Measurements from ENCODE around the gene CLUH. TPM values are rescaled to one million over a fixed set of nuclear protein-coding genes. Genes with fewer than 3 reads are reported as not detected.
A peak's percentile ranks its signal among the peaks of the same experiment; 100 is the strongest.

The CLUH gene
- total RNA-seq: 10 to 100 TPM; 36.0 to 44.5 TPM
- long read RNA-seq, donor 1, partial matches to known transcripts: 21 of 25 reads
- long read RNA-seq, donor 1, other reads (novel, unspliced or antisense): 4 of 25 reads
- long read RNA-seq, donor 2, partial matches to known transcripts: 41 of 45 reads
- long read RNA-seq, donor 2, other reads (novel, unspliced or antisense): 4 of 45 reads

GRCh38 chr17:2711608-2712299 is at the start of gene CLUH:
Gene CLUH (minus strand): TSS chr17:2711764. CDS start chr17:2711661, 103 bp downstream.
- DNase-seq (ENCODE audit: low spot score): peak; percentile 99
- intact Hi-C loops (cut with DNase I): no loop called here

- intact Hi-C loops (cut with DNase I): no loop called here
- DNase-seq (ENCODE audit: low spot score): no peak
Observed at GRCh38 chr17:2758870-2759269, 47.3 kb upstream of the CLUH start.

DNA sequence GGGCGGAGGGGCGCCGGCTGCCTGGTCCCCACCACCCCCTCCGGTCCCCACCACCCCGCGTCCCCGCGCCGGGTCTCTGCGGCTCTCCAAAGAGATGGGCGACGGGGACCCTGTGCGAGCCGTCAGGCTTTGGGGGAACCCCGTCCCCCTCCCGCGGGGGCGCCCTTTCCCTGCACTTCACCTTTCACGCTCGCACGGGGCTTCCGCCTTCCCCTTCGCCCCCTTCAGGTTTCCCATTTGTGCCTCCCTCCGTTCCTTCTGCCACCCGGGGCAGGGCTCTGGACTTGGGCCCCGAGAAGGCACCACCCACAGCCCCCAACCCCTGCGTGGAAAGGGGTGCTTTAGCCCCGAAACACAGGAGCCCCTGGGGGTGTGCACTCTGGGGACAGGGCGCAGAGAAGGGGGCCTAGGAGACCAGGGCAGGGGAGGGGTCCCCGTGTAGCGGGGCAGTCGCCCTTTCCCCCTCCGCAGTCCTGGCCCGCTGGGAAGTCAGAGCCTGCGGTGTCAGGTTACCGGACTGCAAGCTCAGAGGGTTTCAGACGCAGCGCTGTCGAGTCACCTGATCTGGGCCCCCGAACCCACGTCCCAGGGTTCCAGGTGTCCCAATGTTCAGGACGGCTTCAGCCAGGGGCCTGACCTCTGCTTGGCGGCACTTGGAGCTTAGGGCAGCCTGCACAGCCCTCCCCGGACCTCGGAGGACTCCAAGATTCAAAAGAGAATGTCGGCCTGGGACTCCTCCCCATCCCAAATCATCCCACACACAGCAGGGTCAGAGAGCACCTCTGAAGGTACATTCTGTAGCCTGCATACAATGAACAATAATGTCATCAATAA is 44.5 kb upstream of the CLUH start:
- no peak for DNase-seq (ENCODE audit: low spot score)
- intact Hi-C loops (cut with DNase I): no loop called here

DNA sequence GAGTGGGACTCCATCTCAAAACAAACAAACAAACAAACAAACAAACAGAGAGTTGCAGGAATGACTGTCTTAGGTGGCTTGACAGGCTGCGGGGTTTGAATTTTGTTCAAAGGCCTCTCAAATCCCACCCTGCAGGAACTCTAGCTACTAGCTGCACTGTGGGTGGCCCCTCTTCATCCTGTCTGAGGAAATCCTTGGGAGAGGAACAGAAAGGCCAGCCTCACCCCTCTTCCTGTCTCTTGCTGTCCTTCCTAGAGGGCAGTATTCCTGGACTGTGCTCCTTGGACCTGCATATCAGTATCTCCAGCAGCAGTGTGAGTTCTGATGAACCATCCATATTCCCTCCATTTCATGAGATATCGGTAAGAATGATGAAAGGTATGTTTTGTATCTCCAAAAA is 39.9 kb upstream of the CLUH start:
- no peak for DNase-seq (ENCODE audit: low spot score)
- intact Hi-C loops (cut with DNase I): no loop called here

DNA sequence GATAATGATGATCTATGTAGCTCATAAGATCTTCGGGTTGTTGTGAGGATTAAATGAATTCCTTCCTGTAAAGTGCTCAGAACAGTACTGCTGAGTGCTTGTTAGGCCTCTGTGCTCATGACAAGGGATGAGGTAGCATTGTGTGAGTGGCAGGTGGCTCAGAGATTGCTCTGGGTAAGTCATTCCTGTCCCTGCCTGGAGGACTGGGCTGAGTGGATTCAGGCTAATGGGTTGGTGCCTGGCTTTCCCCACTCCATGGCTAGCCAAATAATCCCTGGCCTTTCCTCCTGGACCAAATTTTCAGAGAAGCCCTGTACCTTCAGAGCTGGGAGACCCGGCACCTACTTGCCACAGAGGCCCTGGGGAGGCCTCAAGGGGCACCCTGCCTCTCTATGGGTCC is 39.2 kb upstream of the CLUH start:
- no peak for DNase-seq (ENCODE audit: low spot score)
- intact Hi-C loops (cut with DNase I): no loop called here

GRCh38 chr17:2749784-2750181 is 38.2 kb upstream of the CLUH start:
- DNase-seq (ENCODE audit: low spot score): peak; percentile 91

GRCh38 chr17:2749058-2749783 is 37.7 kb upstream of the CLUH start, which contains the start of gene CCDC92B:
Gene CCDC92B (minus strand): TSS chr17:2749652. CDS start chr17:2735145, 14,507 bp downstream.
- no peak for DNase-seq (ENCODE audit: low spot score)
- intact Hi-C loops (cut with DNase I): no loop called here

More at GRCh38 chr17:2749784-2750181, 38.2 kb upstream of the CLUH start:
- intact Hi-C loops (cut with DNase I): no loop called here

DNA sequence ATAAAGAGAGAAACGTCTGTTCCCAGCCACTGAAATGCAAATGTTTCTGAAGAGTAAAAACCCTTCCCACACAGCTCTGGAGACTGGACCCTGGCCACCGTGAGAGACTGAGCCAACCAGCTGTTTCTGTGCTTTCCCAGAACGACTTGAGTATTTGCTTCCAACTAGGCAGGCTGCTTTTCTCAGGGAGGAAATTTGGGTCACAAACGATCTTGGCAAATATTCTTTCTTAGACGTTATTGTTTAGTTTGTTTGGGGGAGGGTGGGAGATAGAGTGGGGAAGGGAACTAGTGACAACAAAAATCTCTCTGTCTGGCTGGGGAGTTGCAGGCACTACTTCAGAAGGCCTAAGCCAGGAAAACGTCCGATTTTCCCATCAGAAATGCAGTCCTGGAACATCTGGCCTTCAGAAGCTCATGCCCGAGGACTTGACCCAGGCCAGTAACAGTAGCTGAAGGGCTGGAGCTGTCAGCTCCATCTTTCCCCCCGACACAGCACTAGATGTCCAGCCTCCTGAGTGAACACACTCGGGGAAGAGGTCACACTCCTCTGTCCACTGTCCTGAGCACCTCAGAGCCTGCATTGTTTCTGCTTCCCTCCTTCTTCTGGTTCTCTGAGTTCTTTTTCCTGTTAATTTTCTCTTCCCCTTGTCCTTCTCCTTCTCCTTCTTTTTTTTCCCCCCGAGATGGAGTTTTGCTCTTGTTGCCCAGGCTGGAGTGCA is 33.9 kb upstream of the CLUH start:
- intact Hi-C loops (cut with DNase I): no loop called here
- DNase-seq (ENCODE audit: low spot score): no peak

DNA sequence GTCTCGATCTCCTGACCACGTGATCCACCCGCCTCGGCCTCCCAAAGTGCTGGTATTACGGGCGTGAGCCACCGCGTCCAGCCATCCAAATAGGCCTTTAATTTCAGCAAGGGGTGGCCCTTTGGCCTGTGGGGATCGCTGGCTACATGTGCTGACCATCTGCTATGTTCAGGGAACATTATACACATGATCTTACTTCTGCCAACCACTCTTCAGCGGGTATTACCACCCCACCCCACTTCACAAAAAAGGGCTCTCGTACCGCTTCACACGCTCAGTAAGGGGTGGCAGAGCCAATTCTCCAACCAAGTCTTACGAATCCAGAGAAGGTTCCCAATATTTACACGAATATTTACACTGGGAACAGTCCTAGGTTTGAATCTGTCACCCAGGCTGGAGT is 26.1 kb upstream of the CLUH start:
- DNase-seq (ENCODE audit: low spot score): no peak
- intact Hi-C loops (cut with DNase I): no loop called here

GRCh38 chr17:2736956-2737355 is 25.4 kb upstream of the CLUH start:
- intact Hi-C loops (cut with DNase I): no loop called here
- DNase-seq (ENCODE audit: low spot score): no peak

GRCh38 chr17:2735896-2736295 is 24.3 kb upstream of the CLUH start:
- no peak for DNase-seq (ENCODE audit: low spot score)
- intact Hi-C loops (cut with DNase I): no loop called here

- no peak for DNase-seq (ENCODE audit: low spot score)
- intact Hi-C loops (cut with DNase I): no loop called here
Observed at GRCh38 chr17:2734939-2735338, 23.4 kb upstream of the CLUH start.

DNA sequence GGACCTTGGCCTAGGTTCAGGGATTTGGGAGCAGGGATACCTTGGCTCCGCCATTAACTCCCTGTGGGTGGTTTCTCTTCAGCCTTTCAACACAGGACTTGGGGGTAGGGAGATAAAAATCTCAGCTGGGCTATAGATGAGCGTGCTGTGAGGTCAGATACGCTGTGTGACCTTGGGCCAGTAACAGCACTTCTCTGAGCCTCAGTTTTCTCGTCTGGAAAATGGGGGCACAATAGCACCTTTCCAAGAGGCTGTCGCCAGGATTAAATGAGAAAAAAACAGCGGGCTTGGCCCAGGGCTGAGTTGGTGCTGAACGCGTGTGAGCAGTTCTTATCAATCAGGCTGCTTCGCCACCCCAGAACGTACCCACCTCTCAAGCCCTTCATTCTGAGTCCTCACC is 20.2 kb upstream of the CLUH start:
- intact Hi-C loops (cut with DNase I): no loop called here
- DNase-seq (ENCODE audit: low spot score): no peak

DNA sequence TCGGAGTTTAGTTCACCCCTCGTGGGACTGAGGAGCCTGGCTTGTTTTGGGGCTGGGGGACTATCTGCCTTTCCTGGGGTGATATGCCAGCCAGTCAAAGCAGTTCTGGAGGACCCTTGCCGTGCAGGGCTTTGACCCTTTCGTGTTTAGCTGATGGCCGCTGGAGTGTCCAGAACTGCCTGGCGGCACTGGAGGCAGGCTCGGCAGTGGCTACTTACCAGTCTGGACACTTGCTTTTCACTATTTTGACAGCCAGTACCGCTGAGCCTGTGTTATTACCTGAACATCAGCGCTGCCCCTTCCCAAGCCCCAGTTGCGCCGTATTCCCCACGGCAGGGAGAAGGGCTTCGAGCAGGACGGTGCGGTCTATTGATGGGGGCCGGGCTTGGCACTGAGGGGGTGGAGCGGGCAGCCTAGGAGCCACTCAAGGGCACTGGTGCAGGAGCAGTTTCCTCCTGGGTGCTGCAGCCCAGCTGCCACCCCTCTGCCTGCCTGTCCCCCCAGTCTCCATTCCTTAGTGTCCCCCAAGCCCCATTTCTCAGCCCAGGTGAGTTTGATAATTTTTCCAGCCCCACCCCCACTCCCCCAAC is 19.3 kb upstream of the CLUH start:
- DNase-seq (ENCODE audit: low spot score): no peak

GRCh38 chr17:2724784-2725164 is 13.2 kb upstream of the CLUH start:
- intact Hi-C loops (cut with DNase I): no loop called here
- no peak for DNase-seq (ENCODE audit: low spot score)

More for the DNA sequence above, 19.3 kb upstream of the CLUH start:
- intact Hi-C loops (cut with DNase I): no loop called here

DNA sequence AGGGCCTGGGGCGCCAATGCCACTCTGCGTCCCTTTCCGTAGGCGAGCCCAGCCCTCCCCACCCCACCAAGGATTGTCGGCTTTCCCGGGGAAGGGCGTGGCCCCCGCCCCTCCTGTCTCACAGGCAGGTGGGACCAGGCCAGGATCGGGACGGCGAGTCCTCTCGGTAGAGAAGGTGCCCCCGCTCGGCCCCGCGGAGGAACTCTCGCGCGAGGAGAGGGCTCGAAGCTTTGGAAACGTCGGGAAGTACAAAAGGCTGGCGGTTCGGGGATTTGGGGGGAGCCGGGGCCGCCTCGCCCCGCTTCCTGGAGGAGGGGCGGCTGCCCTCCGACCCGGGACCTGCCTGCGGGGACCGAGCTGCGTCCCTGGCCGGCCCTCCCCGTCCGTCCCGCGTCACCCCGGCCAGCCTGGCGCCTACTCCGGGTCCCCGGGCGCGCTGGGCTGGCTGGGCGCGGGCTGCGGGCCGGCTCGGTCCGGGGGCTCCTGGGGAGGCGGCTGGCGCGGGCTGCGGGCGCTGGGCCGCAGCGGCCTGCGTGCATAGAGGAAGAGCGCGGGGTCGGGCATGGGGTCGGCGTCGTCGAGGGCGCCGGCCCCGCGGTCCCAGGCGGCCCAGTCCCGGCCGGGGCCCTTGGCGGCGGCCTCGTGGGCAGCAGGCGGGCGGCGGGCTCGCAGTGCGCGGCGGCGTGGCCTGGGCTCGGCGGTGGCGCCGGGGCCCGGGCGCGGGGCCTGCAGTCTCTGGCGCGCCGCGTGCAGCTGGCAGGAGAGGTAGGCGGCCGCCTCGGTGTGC is 12.6 kb upstream of the CLUH start:
- intact Hi-C loops (cut with DNase I): no loop called here
- DNase-seq (ENCODE audit: low spot score): no peak

DNA sequence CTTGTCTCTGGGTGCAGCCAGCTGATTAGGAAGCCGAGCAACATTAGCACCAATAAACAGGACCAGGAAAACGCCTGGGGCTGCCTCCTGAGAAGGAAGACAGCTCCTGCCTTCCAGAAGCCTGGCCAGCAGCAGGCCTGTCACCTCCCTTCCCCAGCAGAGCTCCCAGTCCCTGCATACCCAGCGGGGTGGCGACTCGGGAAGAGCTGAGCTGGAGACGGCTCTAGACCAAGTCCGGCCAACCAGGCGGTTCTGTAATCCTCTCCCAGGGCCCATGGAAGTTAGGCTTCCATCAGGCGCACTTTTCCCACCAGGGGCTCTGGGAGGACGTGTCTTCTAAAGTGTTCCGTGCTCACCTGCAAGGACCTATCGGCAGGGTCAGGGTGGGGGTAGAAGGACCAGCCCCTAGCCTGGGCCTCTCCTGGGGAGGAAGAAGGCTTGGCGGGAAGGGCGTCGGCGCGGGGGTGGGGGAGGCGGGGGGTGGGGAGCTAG is 12.0 kb upstream of the CLUH start:
- intact Hi-C loops (cut with DNase I): no loop called here
- no peak for DNase-seq (ENCODE audit: low spot score)

GRCh38 chr17:2722611-2723010 is 11.0 kb upstream of the CLUH start:
- intact Hi-C loops (cut with DNase I): no loop called here
- no peak for DNase-seq (ENCODE audit: low spot score)
